ENCODE results near the gene INSYN1.
"Not testable (repeated sequence)": the region's sequence is repeated elsewhere in the genome, so short reads cannot be mapped to it uniquely, and the experiment has no call there.

Gene INSYN1

GRCh38 chr15:73709686-73710085 lies 43.5 kb downstream of the INSYN1 start:
- no peak for DNase-seq

- DNase-seq = no peak
These were observed 43.9 kb downstream of the INSYN1 start for GRCh38 chr15:73709241-73709640.

DNA sequence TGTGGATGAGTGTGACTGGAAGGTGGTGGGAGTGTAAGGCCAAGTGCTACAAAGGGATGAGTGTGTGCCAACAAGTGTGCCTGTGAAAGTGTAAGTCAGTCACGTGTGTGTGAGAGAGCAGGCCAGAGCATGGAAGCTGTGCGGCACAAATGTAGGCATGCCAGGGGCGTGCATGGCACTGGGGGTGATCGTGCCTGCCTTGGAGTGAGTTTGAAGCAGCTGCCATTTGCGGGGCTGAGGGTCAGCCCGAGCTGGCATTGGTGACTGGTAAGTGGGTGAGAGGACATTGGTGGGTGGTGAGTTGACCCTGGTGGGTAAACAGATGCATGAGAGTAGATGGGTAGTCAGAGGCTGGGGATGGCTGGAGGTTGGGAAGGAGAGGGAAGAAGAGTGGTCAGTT lies 44.5 kb downstream of the INSYN1 start:
- no peak for DNase-seq

- peak; percentile 8 for DNase-seq
These were observed 48.1 kb downstream of the INSYN1 start for GRCh38 chr15:73704869-73705645.

- DNase-seq = not testable (repeated sequence)
These were observed 48.8 kb downstream of the INSYN1 start for GRCh38 chr15:73704142-73704868.

DNA sequence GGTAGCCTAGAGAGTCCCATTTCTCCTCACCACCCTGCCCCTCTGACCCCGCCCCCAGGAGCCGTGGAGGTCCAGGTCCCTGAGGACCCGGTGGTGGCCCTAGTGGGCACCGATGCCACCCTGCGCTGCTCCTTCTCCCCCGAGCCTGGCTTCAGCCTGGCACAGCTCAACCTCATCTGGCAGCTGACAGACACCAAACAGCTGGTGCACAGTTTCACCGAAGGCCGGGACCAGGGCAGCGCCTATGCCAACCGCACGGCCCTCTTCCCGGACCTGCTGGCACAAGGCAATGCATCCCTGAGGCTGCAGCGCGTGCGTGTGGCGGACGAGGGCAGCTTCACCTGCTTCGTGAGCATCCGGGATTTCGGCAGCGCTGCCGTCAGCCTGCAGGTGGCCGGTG lies 49.5 kb downstream of the INSYN1 start:
- DNase-seq = not testable (repeated sequence)

GRCh38 chr15:73702311-73703239 lies 50.6 kb downstream of the INSYN1 start:
- not testable (repeated sequence) for DNase-seq

- peak; percentile 61 for DNase-seq
These were observed 52.9 kb downstream of the INSYN1 start for GRCh38 chr15:73700041-73700842.

DNA sequence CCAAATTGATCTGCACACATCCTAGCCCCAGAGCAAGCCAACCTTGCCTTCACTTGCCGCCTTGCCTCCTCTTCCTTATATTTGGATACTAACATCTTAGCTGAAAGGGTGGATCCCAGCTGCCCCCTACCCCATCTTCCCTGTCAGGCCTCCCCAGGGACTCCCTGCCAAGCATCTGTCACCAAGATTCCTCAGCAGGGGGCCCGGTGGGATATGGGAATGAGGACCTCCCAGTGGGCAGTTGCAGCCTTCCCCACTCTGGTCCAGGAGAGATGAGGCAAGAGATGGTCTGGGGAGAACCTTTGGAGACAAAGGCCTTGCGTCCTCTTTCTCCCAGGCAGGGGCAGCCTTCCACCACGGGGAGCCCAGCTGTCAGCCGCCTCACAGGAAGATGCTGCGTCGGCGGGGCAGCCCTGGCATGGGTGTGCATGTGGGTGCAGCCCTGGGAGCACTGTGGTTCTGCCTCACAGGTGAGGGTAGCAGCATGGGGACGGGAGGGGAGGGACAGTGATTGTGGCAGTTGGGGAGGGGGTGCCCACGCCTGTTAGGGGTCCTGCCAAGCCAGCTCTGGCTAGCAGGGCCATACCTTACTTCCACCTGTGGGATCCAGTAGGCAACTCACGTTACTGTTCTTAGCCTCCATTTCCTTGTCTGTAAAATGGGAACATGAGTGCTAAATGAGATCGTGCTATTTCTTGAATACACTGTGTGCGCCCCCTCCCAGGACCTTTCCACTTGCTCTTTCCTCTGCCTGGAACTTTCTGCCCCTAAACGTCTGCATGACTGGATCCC lies 53.7 kb downstream of the INSYN1 start:
- DNase-seq = no peak

DNA sequence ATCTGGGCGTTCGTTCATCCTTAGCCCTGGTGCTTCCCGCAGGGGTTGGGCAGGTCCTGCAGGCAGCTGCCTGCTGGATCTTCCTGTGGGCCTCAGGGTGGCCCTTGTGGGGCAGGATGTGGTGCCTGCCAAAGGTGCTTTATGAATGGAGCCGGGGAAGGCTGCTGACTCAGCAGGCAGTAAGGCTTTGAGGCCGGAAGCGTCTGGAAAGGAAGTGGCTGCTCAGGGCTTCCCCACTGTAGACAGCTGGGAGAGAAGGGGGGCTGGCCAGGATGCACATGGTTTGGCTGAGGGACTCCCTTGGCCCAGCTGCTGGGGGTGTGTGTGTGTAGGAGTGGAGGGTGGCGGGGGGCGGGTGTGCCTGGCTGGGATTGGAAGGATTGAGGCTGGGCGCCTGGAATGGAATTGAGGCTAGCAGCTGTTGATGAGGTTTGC lies 56.1 kb downstream of the INSYN1 start:
- no peak for DNase-seq

DNA sequence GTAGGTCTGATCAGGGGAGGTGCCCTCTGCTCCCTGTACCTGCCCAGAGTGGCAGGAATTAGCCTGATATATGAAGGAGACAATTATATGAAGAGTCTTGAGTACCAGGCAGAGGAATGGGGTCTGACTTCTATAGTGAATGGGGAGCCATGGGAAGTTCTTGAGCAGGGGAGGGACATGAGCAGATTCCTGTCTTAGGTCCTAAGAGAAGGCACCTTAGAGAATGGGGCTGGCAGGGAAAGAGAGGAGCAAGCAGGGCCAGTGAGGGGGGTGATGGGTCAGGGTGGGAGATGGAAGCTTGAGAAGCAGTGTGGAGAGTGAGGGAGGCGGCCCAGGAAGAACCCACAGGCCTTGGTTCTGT lies 56.5 kb downstream of the INSYN1 start:
- no peak for DNase-seq

DNA sequence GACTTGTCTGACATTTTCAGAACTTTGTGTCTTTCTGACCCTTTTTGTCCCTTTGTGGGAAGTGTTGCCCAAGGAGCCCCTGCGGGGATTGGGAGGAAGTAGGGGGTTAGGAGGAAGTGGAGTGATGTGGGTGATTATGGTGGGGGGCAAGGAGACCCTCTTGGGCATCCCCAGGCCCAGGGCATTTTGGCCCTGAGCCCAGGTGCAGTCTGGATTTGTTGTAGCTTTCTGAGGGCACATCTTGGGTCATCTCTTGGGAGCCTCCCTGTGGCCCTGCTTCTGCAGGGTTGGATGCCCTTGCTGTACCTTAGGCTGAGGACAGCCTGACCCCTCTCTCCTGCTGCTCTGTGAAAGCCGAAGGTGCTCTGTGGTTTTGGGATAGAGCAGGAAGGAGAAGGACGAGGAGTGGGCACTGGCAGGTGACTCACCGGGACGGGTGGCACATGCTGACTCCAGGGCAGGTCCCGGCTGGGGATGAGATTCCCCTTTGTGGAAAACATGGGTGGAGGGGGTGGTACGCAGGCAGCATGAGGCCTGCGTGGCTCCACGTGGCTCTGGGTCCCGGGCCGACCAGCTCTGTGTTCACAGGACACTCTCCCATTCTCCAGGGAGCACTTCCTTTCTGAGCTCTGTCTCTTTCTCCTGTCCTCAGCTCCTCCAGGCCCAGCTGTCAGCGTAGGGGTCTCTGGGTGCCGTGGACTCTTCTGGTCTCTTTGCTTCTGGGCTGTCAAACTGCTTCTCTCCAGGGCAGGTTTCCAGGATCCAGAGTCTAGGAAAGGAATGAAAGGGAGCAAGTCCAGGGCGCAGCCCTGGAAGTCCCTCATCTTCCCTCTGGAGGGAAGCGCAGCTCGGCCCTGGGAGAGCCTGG lies 57.1 kb downstream of the INSYN1 start:
- DNase-seq = no peak

DNA sequence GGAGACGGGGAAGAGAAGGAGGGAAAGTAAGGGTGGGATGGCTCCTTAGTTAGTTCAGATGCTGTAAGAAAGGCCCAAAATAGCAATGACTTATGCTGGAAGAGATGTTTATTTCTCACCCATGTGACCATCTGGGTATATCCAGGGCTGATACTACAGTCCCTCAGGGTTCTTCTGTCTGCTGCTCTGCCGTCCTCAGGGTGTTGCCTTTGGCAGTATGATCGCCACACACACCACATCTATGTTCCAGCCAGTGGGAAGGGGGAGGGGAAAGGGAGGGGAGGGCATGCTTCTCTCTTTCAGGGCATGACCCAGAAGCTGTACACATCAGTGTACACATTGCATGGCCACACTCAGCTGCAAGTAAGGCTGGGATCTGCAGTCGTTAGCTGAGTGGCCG lies 58.7 kb downstream of the INSYN1 start:
- no peak for DNase-seq

DNA sequence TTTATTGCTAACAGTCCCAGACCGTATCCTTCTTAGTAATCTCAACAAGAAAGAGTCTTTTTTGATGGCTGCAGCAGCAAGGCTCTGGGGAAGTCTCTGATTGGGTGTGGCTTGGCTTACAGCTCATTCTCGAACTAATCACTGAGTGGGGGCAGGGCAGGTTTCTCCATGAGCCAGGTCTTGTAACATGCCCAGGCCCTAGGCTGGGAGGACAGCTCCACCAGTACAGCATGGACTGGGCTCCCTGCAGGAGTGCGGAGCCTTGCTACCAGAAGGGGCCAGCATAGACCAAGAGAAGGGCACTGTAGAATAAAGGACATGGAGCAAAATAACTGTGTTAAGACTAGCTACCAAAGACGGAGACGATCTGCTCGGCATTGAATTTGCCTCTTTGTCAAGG lies 61.8 kb downstream of the INSYN1 start:
- DNase-seq = no peak

- DNase-seq = no peak
These were observed 64.7 kb downstream of the INSYN1 start for GRCh38 chr15:73688455-73688854.

GRCh38 chr15:73687351-73687750 lies 65.8 kb downstream of the INSYN1 start:
- no peak for DNase-seq

DNA sequence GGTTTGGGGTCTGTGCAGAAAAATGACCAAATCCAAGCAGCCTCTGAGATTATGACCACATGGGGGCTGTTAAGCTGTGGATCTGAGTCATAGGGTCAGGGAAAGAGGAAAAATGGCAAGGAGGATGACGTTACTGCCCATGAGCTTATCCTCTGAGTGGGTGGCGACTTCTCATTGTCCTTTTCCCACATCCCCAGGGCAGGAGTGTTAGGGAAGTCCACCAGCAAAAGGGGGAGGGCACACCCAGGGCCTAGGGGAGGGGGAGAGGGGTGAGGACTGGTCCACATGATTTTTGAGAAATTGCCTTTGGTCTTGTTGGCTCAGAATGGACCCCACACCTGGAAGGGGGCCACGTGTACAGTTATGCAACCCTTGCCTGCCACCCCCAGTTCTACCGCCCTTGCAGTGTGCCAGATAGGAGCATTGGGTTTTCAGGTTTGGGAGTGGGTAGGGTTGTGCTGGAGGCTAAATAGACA lies 66.3 kb downstream of the INSYN1 start:
- no peak for DNase-seq

DNA sequence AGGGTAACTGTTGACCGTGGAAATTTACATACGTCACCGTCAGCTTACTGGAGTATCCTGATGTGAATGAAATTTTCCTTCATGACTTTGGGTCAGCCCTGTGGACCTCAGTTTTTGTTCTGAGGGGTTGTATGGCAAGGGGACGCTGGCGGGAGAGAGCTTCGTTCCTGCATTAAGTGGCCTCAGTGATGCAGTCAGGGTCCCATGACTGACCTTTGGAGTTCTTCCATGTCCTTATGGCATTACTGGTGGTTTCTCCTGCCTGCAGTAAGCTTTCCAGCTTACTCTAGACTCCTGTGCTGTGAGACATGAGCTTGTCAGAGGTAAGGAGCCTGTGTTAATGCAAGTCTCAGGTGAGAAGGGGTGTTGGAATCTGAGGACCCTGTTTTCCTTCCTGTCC lies 67.2 kb downstream of the INSYN1 start:
- no peak for DNase-seq
